SU-DHL-6 (cell line): ENCODE measurements around the gene PRKCD.

Experiments
- H2AFZ ChIP-seq: fragments of 200-600 bp; sonication (generic); 2 replicates; pipeline ENCODE4 v1.6.1; 2014; ENCODE audit warnings: low read depth, mild to moderate bottlenecking, moderate library complexity, mixed read lengths, antibody characterized with exemption, low read length; ENCODE audit not compliant: severe bottlenecking
- H3F3A ChIP-seq: fragments of 200-600 bp; shearing (Covaris generic); 2 replicates; pipeline ENCODE4 v1.6.0; 2016; ENCODE audit warnings: antibody characterized with exemption, mild to moderate bottlenecking; ENCODE audit not compliant: insufficient read depth
- H3K27ac ChIP-seq: fragments of 200-600 bp; sonication (generic); 2 replicates; pipeline ENCODE4 v1.5.1; 2016; ENCODE audit warnings: low read depth, mild to moderate bottlenecking, low read length, moderate library complexity, mixed read lengths
- H3K27me3 ChIP-seq: fragments of 200-600 bp; sonication (generic), shearing (Covaris generic); 2 replicates; pipeline ENCODE4 v1.6.0; 2014; ENCODE audit warnings: mild to moderate bottlenecking, low read length
- H3K36me3 ChIP-seq: fragments of 200-600 bp; sonication (generic); 2 replicates; pipeline ENCODE4 v1.6.1; 2014; ENCODE audit warnings: mild to moderate bottlenecking, low read length, mixed read lengths
- H3K4me2 ChIP-seq: fragments of 300-600, 200-600 bp; shearing (Covaris generic), sonication (generic); 2 replicates; pipeline ENCODE4 v1.6.0; 2014; ENCODE audit warnings: low read length, low read depth, mild to moderate bottlenecking; ENCODE audit not compliant: poor library complexity, severe bottlenecking
- H3K4me3 ChIP-seq: fragments of 200-600 bp; sonication (generic); 2 replicates; pipeline ENCODE4 v1.5.1; 2014; ENCODE audit warnings: antibody characterized with exemption, low read length, mild to moderate bottlenecking, mixed read lengths; ENCODE audit not compliant: insufficient read depth, poor library complexity, severe bottlenecking
- H3K79me2 ChIP-seq: fragments of 200-600 bp; sonication (generic); 2 replicates; pipeline ENCODE4 v1.6.1; 2014; ENCODE audit warnings: mild to moderate bottlenecking, low read length, moderate library complexity; ENCODE audit not compliant: insufficient read depth
- H3K9ac ChIP-seq: fragments of 200-600 bp; sonication (generic); 2 replicates; pipeline ENCODE4 v1.7.0; 2014; ENCODE audit warnings: mild to moderate bottlenecking, low read length
- H3K9me2 ChIP-seq: fragments of 200-600 bp; sonication (generic); replicated peaks from 2 replicates; pipeline ENCODE4 v1.6.1; 2014; ENCODE audit warnings: low read length; ENCODE audit not compliant: insufficient read depth
- H3K9me3 ChIP-seq: fragments of 200-600 bp; sonication (generic); 2 replicates; pipeline ENCODE4 v1.6.1; 2014; ENCODE audit warnings: low read length, mixed read lengths; ENCODE audit not compliant: insufficient read depth
- H4K20me1 ChIP-seq: fragments of 200-600 bp; sonication (generic); 2 replicates; pipeline ENCODE4 v1.6.1; 2014; ENCODE audit warnings: low read depth, mild to moderate bottlenecking, antibody characterized with exemption, low read length, moderate library complexity, mixed read lengths
- EZH2phosphoT487 ChIP-seq: fragments of 200-600 bp; sonication (generic), shearing (Covaris generic); conservative IDR thresholded peaks from 2 replicates; pipeline ENCODE4 v1.6.1; 2018; ENCODE audit warnings: mild to moderate bottlenecking, antibody characterized with exemption, low read length, moderate library complexity, mixed read lengths
- TF ChIP-seq, protein P1 (sequence below): fragments of 200-600 bp; sonication (generic); IDR thresholded peaks from one replicate; pipeline ENCODE4 v1.5.1; 2017; ENCODE audit warnings: antibody characterized with exemption, mild to moderate bottlenecking, low read length, moderate library complexity; ENCODE audit not compliant: insufficient read depth, poor library complexity, severe bottlenecking

The PRKCD gene

DNA sequence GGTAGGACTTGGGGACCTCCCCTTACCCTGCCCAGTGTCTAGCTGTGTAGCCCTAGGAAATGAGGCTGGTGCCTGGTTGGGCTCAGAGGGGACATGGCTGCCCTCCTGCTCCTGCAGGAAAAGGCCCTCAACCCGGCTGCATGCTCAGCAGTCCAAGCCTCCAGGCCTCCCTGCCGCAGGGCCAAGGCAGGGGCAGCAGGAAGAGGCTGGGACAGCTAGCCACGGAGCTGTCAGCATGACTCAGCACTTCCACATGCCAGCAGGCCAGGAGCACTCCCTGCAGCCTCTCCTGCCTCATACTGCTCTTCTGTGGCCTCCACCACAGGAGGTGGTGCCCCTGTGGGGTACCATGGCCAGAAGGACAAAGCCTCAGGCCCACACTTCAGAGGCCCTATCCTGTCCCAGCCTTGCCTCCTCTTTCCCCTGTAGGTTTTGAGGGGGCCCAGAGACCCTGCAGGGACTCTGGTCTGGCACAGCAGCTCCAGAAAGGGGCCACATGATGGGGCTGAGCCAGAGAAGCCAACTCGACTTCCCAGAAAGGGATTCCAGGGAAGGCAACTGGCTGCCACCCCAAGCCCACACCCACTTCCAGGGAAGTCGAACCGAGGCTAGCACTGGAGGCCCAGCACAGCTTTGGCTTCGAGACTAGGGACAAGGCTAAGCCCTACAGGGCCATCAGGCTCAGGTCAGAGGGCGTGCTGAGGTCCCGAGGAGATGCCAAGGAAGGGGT, 75.3 kb downstream of the PRKCD start:
- H3F3A ChIP-seq = peaks cover 32% of the 10 kb centered on the region
- H3K27ac ChIP-seq = peak overlapping the region; percentile 22; the same call in 1 of the 2 replicates

DNA sequence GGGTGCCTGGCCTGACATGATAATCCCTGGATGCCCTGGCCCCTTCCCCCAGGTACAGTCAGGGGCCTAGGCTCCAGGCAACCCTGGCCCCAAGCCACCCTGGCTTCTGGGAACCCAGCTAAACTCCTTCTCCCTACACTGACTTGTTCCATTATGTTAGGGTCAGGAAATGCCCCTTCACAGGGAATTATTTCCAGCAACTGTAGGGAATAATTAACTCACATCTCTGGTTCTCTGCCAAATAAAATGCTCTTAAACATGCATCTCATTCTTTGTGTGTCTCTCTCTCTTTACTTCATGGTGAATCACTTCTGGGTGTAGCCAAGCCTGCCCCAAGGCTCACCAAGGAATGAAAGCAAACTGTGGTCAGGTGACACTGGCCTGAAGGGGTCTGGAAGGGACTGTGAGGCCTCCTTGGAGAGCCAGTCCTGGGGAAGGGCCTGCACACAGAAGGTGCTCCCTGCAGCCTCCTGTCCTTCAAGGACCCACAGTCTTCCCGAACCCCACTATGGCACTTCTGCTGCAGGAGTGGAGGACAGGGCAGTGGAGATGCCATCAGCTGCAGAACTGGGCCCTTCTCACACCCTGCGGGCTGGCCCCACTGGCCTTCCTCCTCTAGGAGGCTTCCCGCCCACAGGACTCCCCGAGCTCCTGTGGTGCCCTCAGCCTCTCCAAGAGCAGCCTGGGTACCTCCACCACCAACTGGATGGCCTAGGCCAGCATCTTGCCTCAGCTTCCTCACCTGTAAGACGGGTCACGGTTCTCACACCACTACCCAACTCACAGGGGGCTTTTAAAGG, 77.2 kb downstream of the PRKCD start:
- Histone ChIP-seq H3K27ac (no peak overlapping the region), H3F3A (peaks cover 18% of the 10 kb centered on the region), H3K4me2 (no peak overlapping the region), H3K27me3 (no peaks in the 10 kb centered on the region), H3K9ac (no peak overlapping the region), H2AFZ (no peak overlapping the region), H3K79me2 (peaks cover 21% of the 10 kb centered on the region), H3K36me3 (no peaks in the 10 kb centered on the region; the same call in 1 of the 2 replicates), H3K9me3 (no peaks in the 10 kb centered on the region), H3K9me2 (no peaks in the 10 kb centered on the region), H4K20me1 (0 out of 2 replicates have a peak, but pooled peaks cover 7% of the 10 kb centered on the region), H3K4me3 (no peak overlapping the region)
- TF ChIP-seq EZH2phosphoT487 = no peak
- TF ChIP-seq, protein P1, sequence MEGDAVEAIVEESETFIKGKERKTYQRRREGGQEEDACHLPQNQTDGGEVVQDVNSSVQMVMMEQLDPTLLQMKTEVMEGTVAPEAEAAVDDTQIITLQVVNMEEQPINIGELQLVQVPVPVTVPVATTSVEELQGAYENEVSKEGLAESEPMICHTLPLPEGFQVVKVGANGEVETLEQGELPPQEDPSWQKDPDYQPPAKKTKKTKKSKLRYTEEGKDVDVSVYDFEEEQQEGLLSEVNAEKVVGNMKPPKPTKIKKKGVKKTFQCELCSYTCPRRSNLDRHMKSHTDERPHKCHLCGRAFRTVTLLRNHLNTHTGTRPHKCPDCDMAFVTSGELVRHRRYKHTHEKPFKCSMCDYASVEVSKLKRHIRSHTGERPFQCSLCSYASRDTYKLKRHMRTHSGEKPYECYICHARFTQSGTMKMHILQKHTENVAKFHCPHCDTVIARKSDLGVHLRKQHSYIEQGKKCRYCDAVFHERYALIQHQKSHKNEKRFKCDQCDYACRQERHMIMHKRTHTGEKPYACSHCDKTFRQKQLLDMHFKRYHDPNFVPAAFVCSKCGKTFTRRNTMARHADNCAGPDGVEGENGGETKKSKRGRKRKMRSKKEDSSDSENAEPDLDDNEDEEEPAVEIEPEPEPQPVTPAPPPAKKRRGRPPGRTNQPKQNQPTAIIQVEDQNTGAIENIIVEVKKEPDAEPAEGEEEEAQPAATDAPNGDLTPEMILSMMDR = no peak

More for the DNA sequence above, 75.3 kb downstream of the PRKCD start:
- Histone ChIP-seq H2AFZ (no peak overlapping the region), H3K9ac (no peak overlapping the region), H4K20me1 (0 out of 2 replicates have a peak, but pooled peaks cover under 1% of the 10 kb centered on the region), H3K27me3 (no peaks in the 10 kb centered on the region), H3K36me3 (no peaks in the 10 kb centered on the region; the same call in 1 of the 2 replicates), H3K4me3 (no peak overlapping the region), H3K79me2 (peaks cover 2% of the 10 kb centered on the region; the same call in 1 of the 2 replicates), H3K9me2 (no peaks in the 10 kb centered on the region), H3K9me3 (no peaks in the 10 kb centered on the region), H3K4me2 (no peak overlapping the region)
- no peak for TF ChIP-seq EZH2phosphoT487
- TF ChIP-seq, protein P1 = no peak

DNA sequence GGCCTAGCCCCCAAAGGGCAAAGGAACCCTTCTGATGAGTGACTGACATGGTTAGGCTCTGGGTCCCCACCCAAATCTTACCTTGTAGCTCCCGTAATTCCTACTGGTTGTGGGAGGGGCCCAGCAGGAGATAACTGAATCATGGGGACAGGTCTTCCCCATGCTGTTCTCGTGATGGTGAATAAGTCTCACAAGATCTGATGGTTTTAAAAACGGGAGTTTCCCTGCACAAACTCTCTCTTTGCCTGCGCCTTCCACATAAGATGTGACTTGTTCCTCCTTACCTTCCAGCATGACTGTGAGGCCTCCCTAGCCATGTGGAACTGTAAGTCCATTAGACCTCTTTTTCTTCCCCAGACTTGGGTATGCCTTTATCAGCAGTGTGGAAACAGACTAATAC, 77.9 kb downstream of the PRKCD start:
- H3K4me3 ChIP-seq = no peak overlapping the region
- H3K9me3 ChIP-seq = no peaks in the 10 kb centered on the region
- no peak overlapping the region for H3K27ac ChIP-seq
- H3K4me2 ChIP-seq = no peak overlapping the region
- no peak overlapping the region for H2AFZ ChIP-seq
- H3K27me3 ChIP-seq = no peaks in the 10 kb centered on the region
- TF ChIP-seq EZH2phosphoT487 = no peak
- TF ChIP-seq, protein P1 = no peak
- no peak overlapping the region for H3K9ac ChIP-seq
- H3K9me2 ChIP-seq = no peaks in the 10 kb centered on the region
- H4K20me1 ChIP-seq = 0 out of 2 replicates have a peak, but pooled peaks cover 7% of the 10 kb centered on the region
- H3F3A ChIP-seq = peaks cover 12% of the 10 kb centered on the region
- no peaks in the 10 kb centered on the region; the same call in 1 of the 2 replicates for H3K36me3 ChIP-seq
- peaks cover 28% of the 10 kb centered on the region for H3K79me2 ChIP-seq
